ENCODE results near the gene GIT2. TPM values are rescaled to one million over a fixed set of nuclear protein-coding genes. Genes with fewer than 3 reads are reported as not detected.

GIT2 gene
- total RNA-seq, 2 donors from 2014 or later: 24.8 to 26.8 TPM

GRCh38 chr12:109880938-109881337 lies 115.2 kb downstream of the GIT2 start:
- Histone ChIP-seq H3K27me3 (no peaks in the 10 kb centered on the region), H3K4me1 (peaks cover 0 to 32% of the 10 kb centered on the region in 2 donors), H3K36me3 (no peaks in the 10 kb centered on the region), H3K4me3 (peak overlapping the region; percentile 56 to 68), H3K9me3 (no peaks in the 10 kb centered on the region), H3K27ac (peak overlapping the region; percentile 59 to 73)
- no peak for TF ChIP-seq CTCF (IDR thresholded peaks at IDR 0.05)
- no peak for DNase-seq (ENCODE audit: low spot score)

GRCh38 chr12:109880043-109880931 lies 115.9 kb downstream of the GIT2 start, which contains the start of gene GLTP:
TSS of gene GLTP (minus strand) at chr12:109880541. CDS start at chr12:109880374, 167 bp downstream.
- peak; percentile 61 to 67 for TF ChIP-seq CTCF (IDR thresholded peaks at IDR 0.05)
- Histone ChIP-seq H3K27me3 (no peaks in the 10 kb centered on the region), H3K4me3 (peak within 1 kb of the TSS; percentile 68 to 76), H3K9me3 (no peaks in the 10 kb centered on the region), H3K4me1 (peaks cover 0 to 36% of the 10 kb centered on the region in 2 donors), H3K27ac (peak within 1 kb of the TSS; percentile 74 to 79), H3K36me3 (no peaks in the 10 kb centered on the region)
- peak; percentile 60 for DNase-seq (ENCODE audit: low spot score)

Other genes with a start within 250 kb of the GIT2 start
- under 1 TPM; 0.59 to 0.90 TPM for gene TRPV4, start 163.0 kb downstream of the GIT2 start, total RNA-seq
- 10 to 100 TPM; 29.0 to 43.2 TPM for gene GLTP, start 115.8 kb downstream of the GIT2 start, total RNA-seq
- gene TCHP, start 96.1 kb downstream of the GIT2 start, total RNA-seq: 1 to 10 TPM; 6.4 to 9.4 TPM
- 10 to 100 TPM; 26.0 to 31.8 TPM for gene ANKRD13A, start 3.1 kb upstream of the GIT2 start, total RNA-seq
- 1 to 10 TPM; 8.6 to 9.0 TPM for gene C12orf76, start 52.2 kb upstream of the GIT2 start, total RNA-seq
- gene IFT81, start 128.0 kb upstream of the GIT2 start, total RNA-seq: 10 to 100 TPM in 1 of 2 donors, 1 to 10 TPM in 1; 7.5 to 12.0 TPM

All from right atrium auricular region (tissue), 2 donors.